GM18520 (cell line): Measurements from ENCODE around the gene PIK3C2B.

ENCODE experiments used
- ATAC-seq: cut with Tn5 transposase; IDR thresholded peaks from one replicate; pipeline ENCODE4 v1.9.1; 2021; ENCODE audit not compliant: unreplicated experiment

PIK3C2B gene

DNA sequence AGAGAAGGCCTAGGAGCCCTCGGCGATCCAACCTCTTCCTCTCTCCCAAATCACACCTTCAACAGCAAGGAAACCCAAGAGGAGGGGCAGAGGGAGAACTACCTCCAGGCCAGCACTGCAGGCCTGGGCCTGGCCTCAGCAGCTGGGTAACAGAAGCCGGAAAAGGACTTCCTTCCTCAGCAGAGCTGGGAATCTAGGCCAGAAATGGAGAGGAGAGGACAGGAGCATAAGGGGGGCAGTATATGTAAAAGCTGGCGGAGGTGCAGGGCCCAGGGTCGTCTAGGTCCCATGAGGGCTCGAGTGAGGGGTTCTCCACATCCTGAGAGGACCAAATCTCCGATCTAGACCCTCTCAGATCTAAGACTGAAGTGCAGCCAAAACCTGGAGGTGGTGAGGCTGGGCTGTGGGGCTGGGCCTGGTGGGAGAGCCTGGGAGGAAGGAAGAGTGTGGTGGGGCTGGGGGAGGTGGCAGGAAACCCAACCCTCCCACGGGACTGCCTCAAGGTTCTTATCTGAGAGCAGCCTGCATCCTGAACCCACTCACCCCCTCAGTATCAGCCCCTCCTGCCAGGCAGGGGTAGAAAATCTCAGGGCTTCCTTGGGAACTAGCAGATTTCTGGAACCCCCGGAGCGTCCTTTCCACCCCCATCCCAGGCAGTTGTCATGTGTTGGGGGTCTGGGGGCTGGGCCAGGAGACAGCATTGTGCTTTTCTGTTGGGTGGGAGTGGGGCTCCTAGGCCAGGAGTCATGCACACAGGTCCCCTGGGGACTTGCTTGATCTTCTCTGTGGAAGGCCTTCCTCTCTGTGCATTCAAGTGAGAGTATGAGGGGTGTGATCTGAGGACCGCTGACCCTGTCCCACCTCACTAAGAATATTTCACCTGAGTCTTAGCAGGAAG lies 33.0 kb downstream of the PIK3C2B start:
- no peak for ATAC-seq

DNA sequence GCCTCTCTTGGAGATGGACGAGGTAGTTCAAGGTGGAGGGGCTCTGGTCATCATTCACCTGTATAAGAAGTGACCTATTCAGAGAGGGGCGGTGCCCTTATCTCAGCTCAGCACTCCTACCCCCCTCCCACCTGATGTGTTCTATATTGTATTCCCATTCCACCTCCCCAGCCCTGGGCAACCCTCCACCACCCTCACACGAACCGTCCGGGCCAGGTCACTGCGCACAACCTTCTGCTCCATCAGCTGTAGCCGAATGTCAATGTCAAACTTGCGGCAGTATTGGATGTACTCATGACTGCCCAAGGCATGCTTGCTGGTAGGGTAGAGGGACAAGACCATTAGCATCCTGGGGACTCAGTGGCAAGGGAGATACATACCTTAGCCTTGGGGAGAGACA lies 34.3 kb downstream of the PIK3C2B start:
- ATAC-seq = no peak

DNA sequence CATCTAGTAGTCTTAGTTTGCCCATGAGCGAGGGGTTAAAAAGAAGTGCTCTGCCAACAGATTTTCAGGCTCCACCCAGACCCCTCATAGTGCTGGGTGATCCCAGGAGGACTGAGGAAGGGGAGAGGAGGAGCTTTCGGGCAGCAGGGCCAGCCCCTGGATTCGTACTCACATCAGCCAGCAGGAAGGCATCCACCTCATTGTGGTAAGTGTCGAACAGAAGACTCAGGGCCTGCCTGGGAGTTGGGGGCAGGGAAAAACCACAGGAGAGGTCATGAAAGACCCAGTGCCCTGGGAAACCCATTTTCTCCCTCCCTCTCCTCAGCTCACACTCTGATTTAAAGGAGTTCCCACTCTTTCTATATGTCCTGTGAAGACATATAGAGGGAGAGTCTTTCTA lies 34.9 kb downstream of the PIK3C2B start:
- ATAC-seq = no peak

DNA sequence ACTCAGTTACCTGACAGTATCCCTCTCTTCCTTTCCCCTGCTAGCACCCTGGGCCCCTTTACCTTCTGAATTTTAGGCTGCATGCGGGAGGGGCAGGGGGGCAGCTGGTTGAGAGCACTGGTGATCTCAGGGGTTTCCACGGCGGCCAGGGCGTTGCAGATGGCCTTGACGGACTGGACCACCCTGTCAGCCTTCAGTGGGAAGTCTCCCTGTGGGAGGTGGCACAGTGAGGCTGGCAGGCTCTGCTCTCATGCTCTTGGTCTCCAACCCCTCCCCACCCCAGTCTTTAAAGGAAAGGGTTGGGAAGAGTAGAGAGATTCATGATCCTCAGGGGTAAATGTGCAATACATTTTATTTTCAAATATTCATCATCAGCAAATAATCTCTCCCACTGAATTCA lies 36.9 kb downstream of the PIK3C2B start:
- no peak for ATAC-seq

DNA sequence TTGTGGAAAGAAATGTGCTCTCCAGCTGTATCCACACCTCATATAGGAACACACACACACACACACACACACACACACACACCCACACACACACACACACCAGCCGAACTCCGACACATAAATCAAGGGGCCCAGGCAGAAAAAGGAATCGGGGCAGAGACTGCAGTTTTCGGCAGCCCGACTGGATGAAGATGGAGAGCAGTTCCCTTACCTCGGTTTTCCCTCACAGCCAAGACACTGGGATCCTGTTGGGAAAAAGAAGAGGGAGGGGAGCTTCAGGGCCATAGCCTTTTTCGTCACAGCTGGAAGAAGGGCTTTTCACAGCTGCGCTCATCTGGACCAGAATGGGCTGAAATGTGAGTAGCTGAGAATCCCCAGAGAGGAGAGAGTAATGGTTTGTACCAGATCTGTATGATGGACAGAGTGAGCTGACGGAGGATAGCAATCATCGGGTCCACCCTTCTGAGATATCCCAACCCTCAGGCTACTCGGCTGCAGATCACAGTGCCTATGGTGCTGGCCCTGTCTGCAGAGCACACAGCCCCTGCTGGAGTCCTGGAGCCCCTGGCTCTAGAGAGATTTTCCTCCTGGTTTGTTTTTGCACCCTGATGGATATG lies 37.7 kb downstream of the PIK3C2B start:
- ATAC-seq = no peak

DNA sequence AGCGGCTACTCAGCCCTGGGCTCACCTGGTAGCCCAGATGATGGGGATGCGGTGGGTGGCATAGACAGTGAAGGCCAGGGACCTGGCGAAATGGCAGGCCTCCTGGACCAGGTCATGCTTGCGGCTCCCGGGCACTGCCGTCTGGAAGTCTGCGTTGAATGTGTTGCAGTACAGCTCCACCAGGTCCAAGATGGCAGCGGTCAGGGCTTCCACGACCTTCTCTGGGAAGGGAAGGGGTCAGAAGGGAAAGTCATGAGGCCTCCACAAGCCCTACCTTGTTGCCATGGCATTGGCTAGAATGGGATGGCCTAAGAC lies 38.8 kb downstream of the PIK3C2B start:
- ATAC-seq = no peak

DNA sequence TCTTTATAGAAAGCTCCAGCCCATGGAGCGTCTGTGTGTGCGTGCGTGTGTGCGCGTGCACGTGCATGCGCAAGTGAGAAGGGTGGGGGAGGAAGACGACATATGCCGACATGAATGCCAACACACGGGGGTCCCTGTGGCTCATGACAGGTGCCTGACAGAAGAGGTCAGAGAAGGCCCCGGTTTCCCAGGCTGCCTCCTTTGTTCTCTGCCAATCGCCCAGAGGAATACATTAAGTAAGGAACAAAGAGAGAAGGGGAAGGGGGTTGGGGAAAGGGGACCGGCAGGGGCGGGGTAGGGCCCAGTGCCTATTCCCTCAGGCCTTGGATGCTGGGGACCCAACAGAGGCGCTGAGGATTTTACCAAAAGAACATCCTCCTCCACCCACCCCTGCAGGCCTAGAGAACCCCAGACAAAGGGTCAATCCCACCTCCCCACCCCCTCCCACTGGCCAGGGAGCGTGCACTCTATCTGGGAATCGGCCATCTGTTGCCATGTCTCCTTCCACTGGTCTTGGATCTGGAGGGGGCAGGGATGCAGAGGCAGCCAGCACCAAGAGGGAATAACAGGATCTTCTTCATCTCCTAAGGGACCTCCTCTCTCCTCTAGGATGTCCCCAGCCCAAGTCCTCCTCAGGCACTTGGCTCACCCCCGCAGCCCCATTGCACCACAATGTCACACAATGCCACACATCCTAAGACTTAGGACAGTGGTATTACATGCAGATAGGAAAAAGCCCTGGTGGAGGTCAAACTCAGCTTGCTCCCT lies 39.4 kb downstream of the PIK3C2B start:
- no peak for ATAC-seq

DNA sequence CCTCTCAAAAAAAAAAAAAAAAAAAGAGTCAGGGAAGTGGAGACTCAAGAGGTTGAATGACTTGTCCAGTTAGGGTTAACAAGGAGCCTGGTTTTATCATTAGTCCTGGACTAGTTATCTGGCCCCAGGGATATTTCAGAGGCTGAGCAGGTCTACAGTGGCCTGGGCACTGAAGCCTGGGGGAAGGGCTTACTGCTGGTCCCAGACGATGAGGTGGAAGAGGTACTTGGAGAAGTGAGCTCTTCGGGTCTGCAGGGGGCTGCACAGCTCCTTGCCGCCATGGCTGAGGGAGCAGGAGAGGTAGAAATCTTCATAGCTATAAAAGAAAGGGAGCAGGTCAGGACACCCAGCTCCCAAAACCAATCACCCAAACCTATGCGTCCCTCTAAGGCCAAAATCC lies 40.1 kb downstream of the PIK3C2B start:
- no peak for ATAC-seq

DNA sequence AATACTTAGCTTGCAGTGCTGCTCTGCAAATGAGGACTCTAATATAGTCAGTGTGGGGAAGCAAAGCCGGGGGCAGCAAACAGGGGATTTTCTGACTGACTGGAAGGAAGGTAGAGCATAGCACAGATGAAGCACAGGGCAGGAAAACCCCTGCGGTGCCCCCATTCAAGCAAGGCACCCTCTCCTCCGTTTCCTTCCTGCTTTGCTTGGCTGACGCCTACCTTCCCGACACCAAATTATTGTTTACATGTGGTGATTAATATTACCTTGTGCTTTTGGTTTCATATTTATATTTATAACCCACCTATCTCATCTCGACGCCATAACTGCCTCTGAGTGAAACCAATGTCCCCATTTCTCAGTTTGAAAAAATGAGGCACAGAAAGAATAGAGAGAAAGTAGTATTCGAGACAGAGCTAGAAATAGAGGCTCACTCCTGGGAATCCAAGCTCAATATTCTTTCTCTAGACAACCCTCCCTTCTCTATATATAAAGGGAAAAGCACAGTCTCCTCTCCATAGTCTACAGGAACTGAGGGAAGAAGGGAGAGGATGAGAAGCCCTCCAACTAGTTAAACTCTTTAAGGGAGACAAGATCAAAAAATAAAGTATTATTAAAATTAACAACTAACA lies 41.3 kb downstream of the PIK3C2B start:
- ATAC-seq = peak; percentile 68

DNA sequence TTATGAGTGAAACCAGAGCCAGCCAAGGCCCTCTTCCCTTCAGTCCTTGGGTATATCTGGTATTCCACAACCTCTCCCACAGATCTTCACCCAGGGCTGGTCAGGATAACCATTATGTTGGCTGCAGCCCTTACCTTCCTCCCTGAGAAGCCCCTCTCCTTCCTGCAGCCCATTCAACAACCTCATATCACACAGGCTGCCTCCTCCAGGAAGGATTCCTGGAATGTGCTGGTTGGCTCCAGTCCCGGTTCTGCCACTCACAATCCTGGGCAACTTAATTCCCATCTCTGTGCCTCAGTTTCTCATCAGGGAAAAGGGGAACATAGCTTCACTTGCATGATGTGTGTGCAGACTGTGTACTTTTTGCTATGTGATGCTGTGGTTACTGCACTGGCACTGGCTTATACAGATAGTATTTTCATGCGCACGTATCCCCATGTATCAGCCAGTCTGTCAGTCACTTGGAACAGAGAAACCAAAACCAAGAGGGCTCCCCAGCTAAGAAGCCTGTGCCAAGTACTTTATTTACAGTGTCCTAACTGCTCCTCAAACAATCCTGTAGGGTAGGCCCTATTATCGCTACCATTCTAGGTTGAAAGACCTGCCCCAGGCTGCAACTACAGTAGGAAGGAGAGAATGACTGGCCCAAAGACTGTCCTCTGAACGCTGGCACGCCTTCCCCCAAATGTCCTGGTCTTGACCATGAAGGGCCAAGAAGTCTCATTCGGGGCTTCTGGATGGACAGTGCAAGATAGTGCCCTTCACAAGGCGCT lies 43.1 kb downstream of the PIK3C2B start:
- ATAC-seq = no peak

DNA sequence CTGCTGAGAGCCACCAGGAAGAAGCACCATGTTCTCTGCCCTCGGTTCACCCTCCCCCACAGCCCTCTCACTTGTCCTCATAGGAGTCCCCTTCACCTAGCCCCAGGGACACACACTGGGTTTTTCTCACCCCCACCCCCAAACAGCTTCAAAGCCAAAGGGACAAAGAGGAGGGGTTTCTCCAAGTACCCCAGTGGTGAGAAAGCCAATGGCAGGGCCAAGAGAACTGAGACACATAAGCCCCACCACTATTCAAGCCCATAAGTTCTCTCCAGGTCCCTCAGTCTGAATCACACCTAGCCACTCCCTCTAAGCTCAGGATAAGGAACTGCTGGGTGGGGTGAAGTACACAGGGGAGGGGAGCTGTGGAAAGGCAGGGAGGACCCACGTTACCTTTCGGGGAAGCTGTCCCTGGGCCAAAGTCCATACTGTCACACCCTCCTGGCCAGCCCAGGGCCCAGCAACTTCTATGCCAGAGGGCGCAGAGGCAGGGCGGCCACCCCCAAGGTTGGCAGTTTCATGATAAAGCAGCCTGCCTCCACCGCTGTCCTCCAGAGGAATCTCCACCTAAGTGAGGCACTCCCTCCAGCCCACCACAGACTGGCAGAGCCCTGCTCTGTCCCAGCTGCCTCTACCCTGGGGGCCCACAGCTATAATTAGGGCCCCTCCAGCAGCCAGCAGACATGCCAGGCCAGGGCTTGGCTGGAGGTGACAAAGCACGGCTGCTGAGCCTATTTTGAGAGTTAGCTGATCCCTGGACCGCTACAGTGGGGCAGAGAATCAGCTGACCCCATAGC lies 43.9 kb downstream of the PIK3C2B start:
- ATAC-seq = no peak

DNA sequence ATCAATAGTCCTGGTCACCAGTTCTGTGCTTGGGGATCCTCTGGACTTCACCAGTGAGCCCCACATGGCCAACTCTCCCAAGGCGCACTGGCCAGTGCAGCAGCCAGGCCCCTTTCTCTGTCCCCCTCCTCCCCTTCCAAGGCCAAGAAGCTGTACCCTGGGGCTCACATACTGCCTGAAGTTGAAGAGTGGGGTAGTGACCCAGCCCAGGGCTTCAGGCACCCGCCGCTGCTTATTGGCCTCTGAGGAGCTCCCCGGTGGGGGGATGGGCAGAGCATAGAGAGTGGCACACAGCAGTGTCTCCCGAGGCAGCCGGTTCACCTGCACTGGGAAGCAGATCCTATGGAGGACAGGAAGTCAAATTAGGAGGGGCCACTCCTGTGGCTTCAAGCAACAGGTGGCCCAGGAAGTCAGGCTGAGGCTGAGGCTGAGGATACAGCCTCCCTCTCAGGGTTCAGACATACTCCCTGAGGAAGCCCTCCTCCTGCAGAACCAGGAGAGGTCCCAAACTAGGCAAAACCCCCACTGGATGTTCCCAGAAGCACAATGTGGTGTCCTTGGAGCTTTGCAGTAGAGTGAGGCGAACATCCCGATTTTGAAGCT lies 44.8 kb downstream of the PIK3C2B start:
- ATAC-seq = no peak

DNA sequence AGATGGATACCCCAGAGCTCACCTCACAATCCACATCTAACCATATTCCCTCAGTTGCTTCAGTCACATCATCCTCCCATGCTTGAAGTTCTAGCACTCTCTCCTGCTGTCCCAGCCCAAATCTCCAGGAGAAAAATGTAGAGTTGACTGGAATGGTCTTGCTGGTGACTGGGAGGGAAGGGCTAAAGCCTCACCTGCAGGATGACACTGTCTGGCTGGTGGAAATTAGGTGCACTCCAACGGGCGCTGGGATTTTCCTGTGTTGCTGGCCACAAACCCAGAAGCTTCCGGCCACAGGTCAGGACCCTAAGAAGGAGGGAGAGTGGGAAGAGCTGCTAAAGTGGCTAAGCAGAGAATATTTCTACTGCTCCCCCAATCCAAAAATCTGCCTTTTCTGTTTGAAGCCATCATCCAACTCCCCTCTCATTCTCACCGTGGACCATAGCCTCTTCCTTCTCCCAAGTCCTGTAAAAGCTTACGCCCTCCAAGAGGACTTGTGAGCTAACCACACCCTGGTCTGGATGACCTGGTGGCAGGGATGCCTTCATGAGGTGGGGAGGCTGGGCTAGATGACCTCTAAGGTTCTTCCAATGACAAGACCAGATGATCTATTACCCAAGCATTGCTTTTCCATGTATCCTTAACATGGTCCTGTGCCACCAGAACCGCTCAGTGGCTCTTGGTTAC lies 45.5 kb downstream of the PIK3C2B start:
- no peak for ATAC-seq

DNA sequence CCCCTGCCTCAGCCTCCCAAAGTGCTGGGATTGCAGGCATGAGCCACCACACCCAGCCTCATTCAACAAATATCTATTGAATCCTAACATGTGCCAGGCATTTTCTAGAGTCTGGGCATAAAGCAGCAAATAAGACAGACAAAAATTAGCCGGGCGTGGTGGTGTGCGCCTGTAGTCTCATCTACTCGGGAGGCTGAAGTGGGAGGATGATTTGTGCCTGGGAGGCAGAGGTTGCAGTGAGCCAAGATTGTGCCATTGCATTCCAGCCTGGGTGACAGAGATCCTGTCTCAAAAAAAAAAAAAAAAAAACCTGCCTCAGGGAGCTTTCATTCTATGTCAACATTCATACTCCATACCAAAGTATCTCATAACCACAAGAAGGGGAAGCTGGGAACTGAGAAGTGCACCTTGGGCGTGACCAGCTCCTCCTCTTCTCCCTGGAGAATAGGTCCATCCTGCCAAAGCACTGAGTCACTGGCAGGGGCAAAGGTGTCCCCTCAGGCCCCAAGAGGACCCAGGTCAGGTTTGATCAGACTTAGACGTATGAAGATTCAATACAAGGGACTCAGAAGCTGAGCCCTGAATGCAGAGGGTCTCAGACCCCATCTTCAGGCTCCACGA lies 46.2 kb downstream of the PIK3C2B start:
- ATAC-seq = no peak

DNA sequence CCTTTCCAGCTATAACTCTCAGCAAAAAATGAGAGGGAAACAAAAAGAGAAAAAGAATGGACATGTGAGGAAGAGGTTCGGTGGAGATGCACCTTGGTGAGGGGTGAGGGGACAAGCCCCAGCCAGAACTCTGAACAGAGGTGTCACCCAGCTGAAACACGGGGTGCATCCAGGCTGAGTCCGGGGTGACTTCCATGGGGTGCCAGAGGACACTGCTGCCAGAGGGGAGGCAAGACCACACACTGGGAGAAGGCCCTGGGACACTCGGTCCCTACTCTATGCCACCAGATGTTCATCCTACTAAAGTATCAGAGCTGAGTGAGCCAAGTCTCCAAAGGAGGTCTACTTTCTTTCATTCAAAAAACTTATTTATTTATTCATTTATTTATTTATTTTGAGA lies 46.9 kb downstream of the PIK3C2B start:
- no peak for ATAC-seq

DNA sequence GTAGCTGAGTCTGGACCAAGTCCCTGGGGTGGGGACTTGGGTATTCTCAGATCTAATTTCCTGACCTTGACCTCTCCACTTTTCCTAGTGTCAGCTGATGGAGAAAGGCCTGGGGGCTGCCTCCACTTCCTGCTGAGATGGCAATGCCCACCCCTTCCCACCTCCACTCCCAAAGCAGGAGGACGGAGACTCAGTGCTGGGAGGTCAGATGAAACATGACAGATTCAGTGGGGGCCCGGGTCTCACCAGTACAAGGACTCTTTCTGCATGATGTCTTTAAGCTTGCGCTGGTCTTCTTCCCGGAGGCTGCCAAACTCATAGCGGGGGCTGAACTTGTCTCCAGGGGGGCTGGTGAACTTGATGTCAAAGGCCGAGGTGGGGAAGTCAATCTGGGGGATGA lies 47.4 kb downstream of the PIK3C2B start:
- no peak for ATAC-seq

DNA sequence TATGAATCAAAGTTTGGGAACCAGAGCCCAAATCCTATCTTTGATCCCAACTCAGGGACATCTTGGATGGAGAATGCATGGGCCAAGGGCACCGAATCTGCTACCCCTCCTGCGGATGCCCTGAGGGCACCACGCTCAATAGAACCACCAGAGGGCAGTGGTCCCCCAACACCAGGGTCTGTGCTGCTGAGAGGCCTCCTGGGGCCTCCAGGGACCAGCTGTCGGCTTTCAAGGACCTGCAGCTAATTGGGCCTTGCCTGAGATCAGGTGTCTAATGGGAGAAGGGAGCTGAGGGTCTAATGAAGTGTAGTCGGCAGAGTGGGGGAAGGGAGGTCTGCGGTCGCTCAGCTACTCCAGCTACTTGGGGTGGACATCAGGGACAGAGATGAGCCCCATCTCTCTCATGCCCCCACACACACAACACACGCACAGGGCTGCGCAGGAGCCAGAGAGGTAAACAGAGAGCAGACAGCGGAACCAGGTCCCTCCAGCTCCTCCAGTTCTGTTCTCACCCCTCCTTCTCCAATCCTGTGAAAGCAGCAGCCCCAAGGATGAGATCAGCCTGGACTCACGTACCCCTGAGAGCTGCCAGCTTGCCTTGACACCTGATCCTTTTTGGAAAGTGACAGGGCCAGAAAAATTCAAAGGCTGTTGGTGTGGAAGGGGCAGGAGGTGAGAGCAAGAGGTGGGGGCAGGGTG lies 48.0 kb downstream of the PIK3C2B start:
- no peak for ATAC-seq

DNA sequence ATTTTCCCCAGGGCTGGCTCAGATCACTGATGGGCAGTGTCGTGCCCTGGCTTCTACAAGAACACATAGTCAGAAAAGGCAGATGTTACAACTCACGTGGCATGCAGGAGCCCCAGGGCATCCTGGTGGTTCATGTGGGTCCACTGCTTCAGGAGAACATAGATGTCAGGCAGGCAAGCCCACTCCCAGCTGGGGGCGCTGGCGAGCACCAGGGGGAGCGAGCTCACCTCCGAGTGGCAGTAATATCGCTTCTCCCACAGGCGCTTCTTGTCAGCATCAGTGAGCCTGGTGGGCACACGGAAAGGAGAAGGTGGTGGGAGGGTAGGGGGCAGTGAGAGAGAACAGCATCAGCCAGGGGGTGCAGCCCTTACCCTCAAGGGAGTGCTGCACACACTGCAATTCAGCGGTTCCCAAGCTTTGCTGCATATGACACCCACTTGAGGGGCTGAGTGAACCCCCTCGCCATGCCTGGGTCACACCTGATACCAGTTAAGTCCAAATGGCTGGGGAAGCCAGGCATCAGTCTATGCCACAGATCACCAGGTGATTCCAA lies 48.7 kb downstream of the PIK3C2B start:
- ATAC-seq = no peak
